SK-N-DZ (cell line): ENCODE results near the gene PCGF6. TPM values are rescaled to one million over a fixed set of nuclear protein-coding genes. Genes with fewer than 3 reads are reported as not detected.
"Not testable (repeated sequence)": the region's sequence is repeated elsewhere in the genome, so short reads cannot be mapped to it uniquely, and the experiment has no call there.

ENCODE experiments used
- DNase-seq: peaks from one replicate; pipeline ENCODE4 v3.0.0-alpha.2; 2015; ENCODE audit warnings: low spot score
- polyA plus RNA-seq, 2 experiments: library from polyadenylated mRNA; depleted of rRNA; stranded (reverse); fragments of >200 nt; gene quantifications; 2 replicates each; pipeline ENCODE4 v1.2.3, GENCODE V29; 2014

The PCGF6 gene, protein sequence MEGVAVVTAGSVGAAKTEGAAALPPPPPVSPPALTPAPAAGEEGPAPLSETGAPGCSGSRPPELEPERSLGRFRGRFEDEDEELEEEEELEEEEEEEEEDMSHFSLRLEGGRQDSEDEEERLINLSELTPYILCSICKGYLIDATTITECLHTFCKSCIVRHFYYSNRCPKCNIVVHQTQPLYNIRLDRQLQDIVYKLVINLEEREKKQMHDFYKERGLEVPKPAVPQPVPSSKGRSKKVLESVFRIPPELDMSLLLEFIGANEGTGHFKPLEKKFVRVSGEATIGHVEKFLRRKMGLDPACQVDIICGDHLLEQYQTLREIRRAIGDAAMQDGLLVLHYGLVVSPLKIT
- 41.0 and 41.5 TPM in 2 replicates for polyA plus RNA-seq (2014; cell fraction: cytosol; rRNA removed)
- polyA plus RNA-seq (2014; cell fraction: nucleus; rRNA removed) = 24.9 and 27.1 TPM in 2 replicates

DNA sequence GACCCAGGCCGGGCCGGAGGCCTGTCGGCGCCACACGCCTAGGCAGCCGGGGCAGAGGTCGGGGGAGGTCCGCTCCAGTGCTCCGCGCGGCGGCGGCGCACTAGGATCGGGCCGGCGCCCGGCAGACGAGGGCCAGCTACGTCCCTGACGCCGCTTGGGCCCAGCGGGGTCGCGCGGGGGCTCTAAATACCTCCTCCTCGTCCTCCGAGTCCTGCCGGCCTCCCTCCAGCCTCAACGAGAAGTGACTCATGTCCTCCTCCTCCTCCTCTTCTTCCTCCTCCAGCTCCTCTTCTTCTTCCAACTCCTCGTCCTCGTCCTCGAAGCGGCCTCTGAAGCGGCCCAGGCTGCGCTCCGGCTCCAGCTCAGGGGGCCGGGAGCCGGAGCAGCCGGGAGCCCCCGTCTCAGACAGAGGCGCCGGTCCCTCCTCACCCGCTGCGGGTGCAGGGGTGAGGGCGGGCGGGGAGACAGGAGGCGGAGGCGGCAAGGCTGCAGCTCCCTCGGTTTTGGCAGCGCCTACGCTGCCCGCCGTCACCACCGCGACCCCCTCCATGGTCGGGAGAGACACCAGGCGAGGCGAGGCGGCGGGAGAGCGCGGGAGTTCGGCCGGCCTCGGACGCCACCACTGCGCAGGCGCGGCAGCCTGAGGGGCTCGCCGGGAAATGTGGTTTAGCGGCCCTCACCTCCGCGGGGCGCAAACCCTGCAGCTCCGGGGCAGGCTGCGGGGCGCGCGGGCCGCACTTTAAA lies at the start of gene PCGF6:
Gene PCGF6, minus strand, starts transcription at position 624 of the 744 bp plus-strand sequence. Its CDS starts 74 bp downstream, at position 550.
- peak; percentile 90 for DNase-seq

DNA sequence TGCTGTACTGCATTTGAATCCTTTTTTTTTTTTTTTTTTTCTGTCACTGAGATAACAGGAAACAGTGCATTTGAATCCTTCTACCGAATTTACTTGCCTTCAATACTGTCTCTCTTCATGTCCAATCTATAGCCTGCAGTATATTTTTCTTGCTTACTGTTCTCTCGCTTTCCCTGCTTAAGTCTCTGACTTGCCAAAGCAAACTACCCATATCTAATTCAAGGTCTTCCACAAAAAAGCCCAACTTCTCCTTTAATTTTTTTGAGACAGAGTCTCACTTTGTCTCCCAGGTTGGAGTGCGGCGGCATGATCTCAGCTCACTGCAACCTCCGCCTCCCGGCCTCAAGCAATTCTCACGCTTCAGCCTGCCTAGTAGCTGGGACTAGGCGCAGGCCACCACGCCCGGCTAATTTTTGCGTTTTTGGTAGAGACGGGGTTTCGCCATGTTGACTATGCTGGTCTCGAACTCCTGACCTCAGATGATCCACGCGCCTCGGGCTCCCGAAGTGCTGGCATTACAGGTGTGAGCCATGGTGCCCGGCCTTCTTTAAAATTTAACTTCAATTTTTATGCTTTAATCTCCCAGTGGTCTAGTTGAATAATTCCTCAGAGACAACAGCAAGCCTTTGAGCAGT lies 46.4 kb upstream of the PCGF6 start:
- DNase-seq = no peak

DNA sequence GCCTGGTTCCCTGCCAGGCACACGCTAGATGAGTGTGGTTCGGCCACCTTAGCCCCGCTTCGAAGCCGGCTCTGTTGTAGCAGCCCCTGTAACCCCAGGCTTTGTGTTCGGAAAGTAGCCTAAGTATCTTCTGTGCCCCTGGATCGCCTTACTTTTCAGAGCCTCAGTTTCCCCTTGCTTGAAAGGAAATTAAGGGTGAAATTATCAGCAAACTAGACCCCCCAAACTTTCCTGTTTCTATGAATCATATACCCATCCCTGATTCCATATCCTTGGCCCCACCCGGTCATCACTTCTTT lies 45.8 kb upstream of the PCGF6 start:
- DNase-seq = no peak

DNA sequence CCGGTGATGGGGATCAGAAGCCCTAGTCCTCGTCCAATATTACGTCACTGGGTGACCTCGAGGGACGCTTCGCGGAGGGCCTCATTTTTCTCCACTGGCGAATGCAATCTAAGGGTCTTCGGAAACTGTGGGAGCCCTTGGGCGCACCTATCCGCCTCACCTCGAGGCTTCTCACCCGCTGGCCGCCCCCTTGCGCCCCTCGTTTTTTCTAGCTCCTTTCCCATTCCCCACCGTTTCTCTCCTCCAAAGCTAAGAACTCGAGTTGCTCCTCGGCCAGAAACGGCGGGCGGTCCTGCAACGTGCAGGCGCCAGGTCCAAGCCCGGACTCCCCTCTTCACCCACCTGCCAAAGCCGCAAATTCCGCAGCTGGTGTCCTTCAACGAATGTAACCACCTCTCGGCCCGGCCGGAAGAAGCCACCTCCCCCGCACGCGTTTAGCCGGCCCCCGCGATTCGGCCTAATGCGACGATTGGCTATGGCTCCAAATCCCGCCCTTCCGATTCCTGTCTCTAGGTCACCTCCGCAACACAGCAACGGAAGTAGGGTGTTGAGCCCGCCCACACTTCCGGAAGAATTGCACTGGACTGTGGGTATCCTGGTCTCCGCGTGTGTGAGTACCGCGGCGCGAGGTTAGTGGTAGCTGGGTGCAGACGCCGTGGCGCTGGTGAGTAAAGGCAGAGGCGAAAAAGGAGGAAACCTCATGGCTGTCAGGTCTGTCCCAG lies 45.3 kb upstream of the PCGF6 start, which contains the start of the genes ATP5MK and PDCD11:
Gene ATP5MK, minus strand, starts transcription at position 409 of the 722 bp plus-strand sequence. CDS start 4,018 bp downstream, outside the sequence.
Gene PDCD11, plus strand, starts transcription at position 560 of the 722 bp plus-strand sequence. CDS start 1,801 bp downstream, outside the sequence.
- peak; percentile 99 for DNase-seq

DNA sequence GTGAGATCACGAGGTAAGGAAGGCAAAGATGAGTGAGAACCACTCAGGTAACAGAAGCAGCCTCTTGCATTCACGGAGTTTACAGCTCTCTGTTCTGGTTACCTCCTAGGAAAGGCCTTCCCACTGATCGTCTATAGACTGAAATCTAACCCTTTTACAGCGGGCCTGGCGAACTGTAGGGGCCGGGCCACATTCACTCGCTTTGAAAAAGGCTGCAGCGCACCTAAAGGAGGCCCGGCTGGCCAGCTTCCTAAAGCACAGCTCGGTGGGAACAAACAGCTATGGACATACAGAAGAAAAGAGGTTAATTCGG lies 44.8 kb upstream of the PCGF6 start:
- DNase-seq = no peak

DNA sequence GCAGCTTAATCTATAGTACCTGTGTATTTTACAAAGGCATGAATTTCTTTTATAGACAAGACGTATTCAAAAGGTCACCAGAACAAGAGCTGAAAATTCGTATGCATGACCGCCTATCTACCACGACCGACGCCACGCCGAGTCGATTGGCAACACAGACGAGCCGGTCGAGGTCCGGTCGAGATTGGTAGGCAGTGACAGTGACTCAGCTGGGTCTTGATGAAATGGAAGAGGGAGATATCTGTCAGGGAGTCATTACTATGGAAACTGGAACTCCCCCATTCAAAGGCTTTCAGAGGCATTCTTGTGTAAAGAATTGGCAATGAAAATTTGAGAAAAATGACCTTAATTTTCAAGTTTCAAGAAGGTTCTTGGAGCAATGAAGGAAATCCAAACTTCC lies 43.2 kb upstream of the PCGF6 start:
- no peak for DNase-seq

DNA sequence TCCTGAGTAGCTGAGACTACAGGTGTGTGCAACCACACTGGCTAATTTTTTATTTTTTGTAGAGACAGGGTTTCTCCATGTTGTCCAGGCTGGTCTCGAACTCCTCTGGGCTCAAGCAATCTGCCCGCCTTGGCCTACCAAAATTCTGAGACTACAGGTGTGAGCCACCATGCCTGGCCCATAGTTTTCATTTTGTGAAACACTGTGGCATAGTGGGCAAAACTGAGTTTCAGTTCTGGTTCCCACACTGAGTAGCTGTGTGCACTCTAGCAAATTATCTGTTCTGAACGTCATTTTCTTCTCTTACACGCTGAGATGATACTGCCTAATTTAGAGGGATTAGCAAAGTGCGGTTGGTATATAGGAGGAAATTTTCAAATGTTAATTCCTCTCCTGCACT lies 31.8 kb upstream of the PCGF6 start:
- DNase-seq = no peak

DNA sequence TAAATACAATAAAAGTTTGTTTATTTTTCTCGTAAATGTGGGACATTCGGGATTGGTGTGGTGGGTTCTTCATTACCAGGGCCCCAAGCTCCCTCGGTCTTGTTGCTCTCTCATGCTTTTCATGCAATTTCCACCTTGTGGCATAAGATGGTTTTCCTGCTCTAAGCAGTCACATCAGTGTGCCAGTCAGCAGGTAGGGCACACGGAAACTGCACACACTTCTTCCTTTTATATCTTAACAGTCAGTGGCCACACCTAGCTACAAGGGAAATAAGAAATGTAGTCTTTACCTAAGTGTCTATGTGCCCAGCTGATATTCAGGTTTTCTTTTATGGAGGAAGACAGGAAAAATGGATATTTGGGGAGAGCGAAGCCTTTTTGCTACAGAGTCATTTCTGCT lies 23.3 kb upstream of the PCGF6 start:
- DNase-seq = no peak

DNA sequence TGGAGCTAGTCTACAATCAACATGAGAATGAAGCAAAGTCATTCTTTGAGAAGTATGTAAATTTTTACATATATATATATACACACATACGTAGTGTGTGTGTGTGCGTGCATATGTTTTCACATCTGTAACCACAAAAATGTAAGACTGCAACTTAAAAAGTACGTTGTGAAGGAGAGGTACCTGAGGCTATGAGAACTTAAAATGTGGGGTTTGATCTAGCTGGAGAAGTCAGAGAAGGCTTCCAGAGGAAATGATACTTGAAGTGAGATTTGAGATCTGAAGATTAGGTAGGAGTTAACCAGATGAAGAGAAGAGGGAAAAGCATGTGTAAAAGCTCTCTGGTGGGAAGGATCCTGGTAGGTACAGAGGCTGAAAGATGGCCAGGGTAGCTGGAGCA lies 22.6 kb upstream of the PCGF6 start:
- DNase-seq = no peak

DNA sequence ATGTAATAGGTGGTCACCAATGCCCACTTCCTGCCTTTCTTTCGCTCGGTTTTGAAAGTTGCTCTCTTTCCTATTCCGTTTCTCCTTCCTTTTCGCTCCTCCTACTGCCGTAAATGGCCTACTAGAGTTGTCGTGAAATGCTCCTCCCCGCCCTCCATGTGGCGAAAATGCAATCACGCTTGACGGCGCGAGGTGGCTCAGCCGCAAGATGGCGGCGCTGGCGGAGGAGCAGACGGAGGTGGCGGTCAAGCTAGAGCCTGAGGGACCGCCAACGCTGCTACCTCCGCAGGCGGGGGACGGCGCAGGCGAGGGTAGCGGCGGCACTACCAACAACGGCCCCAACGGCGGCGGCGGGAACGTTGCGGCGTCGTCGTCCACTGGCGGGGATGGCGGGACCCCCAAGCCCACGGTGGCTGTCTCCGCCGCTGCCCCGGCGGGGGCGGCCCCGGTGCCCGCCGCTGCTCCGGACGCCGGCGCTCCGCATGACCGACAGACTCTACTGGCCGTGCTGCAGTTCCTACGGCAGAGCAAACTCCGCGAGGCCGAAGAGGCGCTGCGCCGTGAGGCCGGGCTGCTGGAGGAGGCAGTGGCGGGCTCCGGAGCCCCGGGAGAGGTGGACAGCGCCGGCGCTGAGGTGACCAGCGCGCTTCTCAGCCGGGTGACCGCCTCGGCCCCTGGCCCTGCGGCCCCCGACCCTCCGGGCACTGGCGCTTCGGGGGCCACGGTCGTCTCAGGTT lies 17.0 kb upstream of the PCGF6 start, which contains the start of gene TAF5:
Gene TAF5, plus strand, starts transcription at position 195 of the 737 bp plus-strand sequence. Its CDS starts 14 bp downstream, at position 209.
- peak; percentile 96 for DNase-seq

GRCh38 chr10:103367379-103367781 lies 16.4 kb upstream of the PCGF6 start:
- no peak for DNase-seq

GRCh38 chr10:103360791-103361190 lies 9.9 kb upstream of the PCGF6 start:
- DNase-seq = not testable (repeated sequence)

- not testable (repeated sequence) for DNase-seq
Observed at GRCh38 chr10:103359493-103359892, 8.6 kb upstream of the PCGF6 start.

GRCh38 chr10:103355906-103356599 lies 5.1 kb upstream of the PCGF6 start:
- DNase-seq = no peak

- DNase-seq = not testable (repeated sequence)
Observed at GRCh38 chr10:103354567-103354966, 3.6 kb upstream of the PCGF6 start.

GRCh38 chr10:103353281-103353680 lies 2.3 kb upstream of the PCGF6 start:
- no peak for DNase-seq

GRCh38 chr10:103350175-103350516 lies 794 bp downstream of the PCGF6 start:
- no peak for DNase-seq

- no peak for DNase-seq
Observed at GRCh38 chr10:103336370-103336769, 14.6 kb downstream of the PCGF6 start.

- DNase-seq = no peak
Observed at GRCh38 chr10:103334567-103334966, 16.4 kb downstream of the PCGF6 start.

DNA sequence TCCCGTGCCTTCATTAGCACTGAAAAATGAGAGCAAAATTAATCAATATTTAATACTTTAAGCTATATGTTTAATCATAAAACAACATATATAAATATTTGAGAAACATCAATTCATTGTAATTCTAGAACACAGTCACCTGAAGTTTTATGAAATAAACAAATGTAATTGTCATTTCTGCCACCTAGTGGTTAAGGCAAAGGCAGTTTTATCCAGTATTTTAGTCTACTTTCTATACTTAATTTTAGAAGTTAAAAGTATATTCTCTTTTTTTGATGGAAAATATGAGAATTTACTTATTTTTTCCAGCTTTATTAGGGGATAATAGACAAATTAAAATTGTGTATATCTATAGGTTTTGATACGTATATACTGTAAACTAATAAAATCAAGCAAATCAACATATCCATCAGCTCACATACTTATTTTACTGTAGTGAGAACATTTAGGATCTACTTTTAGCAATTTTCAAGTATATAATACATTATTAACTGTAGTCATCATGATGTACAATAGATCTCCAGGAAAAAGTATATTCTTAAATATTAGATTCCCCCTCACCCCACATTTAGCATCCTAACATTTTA lies 16.9 kb downstream of the PCGF6 start:
- DNase-seq = no peak
